ENCODE results near the gene HS1BP3.

- TF ChIP-seq EZH2phosphoT487 (IDR thresholded peaks at IDR 0.05) (no peak), CTCF (IDR thresholded peaks at IDR 0.05) (no peak)
Measured at GRCh38 chr2:20664071-20664390, 13.1 kb upstream of the HS1BP3 start.

Data from neural progenitor cell (in vitro differentiated cells).